Measurements from ENCODE around the gene CFAP57. TPM values are rescaled to one million over a fixed set of nuclear protein-coding genes. Genes with fewer than 3 reads are reported as not detected.
A peak's percentile ranks its signal among the peaks of the same experiment; 100 is the strongest.

Gene CFAP57
- total and polyA plus RNA-seq, 4 experiments from 2014 or later, result 0.07 TPM; not detected in 3

- no peak overlapping the region for H3K27ac Mint-ChIP-seq
- Histone ChIP-seq H3K36me3 (ENCODE audit: insufficient read depth, low read length) (no peaks in the 10 kb centered on the region), H3K4me3 (ENCODE audit: low read length in 2 of 2) (no peak overlapping the region), H3K27ac (ENCODE audit: low read depth, low read length) (no peak overlapping the region), H3K9me3 (ENCODE audit: control insufficient read depth in 1 of 2, low read length in 2 of 2) (no peaks in the 10 kb centered on the region), H3K4me1 (ENCODE audit: insufficient read depth, low read length) (no peaks in the 10 kb centered on the region), H3K27me3 (ENCODE audit: insufficient read depth, low read length) (no peaks in the 10 kb centered on the region)
- H3K4me3 Mint-ChIP-seq, result no peak overlapping the region
- no peak for DNase-seq
- H3K27me3 Mint-ChIP-seq, result peaks cover 2 to 11% of the 10 kb centered on the region in 2 donors
- intact Hi-C loops (cut with micrococcal nuclease), result no loop called here
- H3K36me3 Mint-ChIP-seq, result no peaks in the 10 kb centered on the region
- CTCF ChIA-PET (ENCODE audit: partially characterized antibody), result no interaction called here
- POLR2A ChIA-PET (ENCODE audit: partially characterized antibody), result no interaction called here
- no peaks in the 10 kb centered on the region for H3K9me3 Mint-ChIP-seq
- no peaks in the 10 kb centered on the region for H3K4me1 Mint-ChIP-seq
Measured at GRCh38 chr1:43235040-43235439, 62.9 kb downstream of the CFAP57 start.

- DNase-seq, result no peak
- Histone ChIP-seq H3K4me3 (ENCODE audit: low read length in 2 of 2) (no peak overlapping the region), H3K27ac (ENCODE audit: low read depth, low read length) (no peak overlapping the region), H3K27me3 (ENCODE audit: insufficient read depth, low read length) (no peaks in the 10 kb centered on the region), H3K36me3 (ENCODE audit: insufficient read depth, low read length) (no peaks in the 10 kb centered on the region), H3K9me3 (ENCODE audit: control insufficient read depth in 1 of 2, low read length in 2 of 2) (no peaks in the 10 kb centered on the region), H3K4me1 (ENCODE audit: insufficient read depth, low read length) (no peaks in the 10 kb centered on the region)
- Mint-ChIP-seq H3K27ac (no peak overlapping the region), H3K27me3 (peaks cover 2 to 14% of the 10 kb centered on the region in 2 donors), H3K36me3 (no peaks in the 10 kb centered on the region), H3K9me3 (peaks cover 0 to 3% (median 0%) of the 10 kb centered on the region in 8 donors), H3K4me3 (no peak overlapping the region), H3K4me1 (no peaks in the 10 kb centered on the region)
- POLR2A ChIA-PET (ENCODE audit: partially characterized antibody), result no interaction called here
- CTCF ChIA-PET (ENCODE audit: partially characterized antibody), result interaction anchor here (0.7 to 1.0 kb wide), 2 partner anchors 9 to 407 kb away, joined by 3 to 4 read pairs; no protein-coding TSS in a partner anchor
- intact Hi-C loops (cut with micrococcal nuclease), result no loop called here
Measured at GRCh38 chr1:43235451-43236121, 63.5 kb downstream of the CFAP57 start.

GRCh38 chr1:43237121-43237520, 65.0 kb downstream of the CFAP57 start:
- no peaks in the 10 kb centered on the region for H3K36me3 ChIP-seq (ENCODE audit: insufficient read depth, low read length)
- H3K36me3 Mint-ChIP-seq, result no peaks in the 10 kb centered on the region
- H3K27ac Mint-ChIP-seq, result no peak overlapping the region
- H3K27me3 ChIP-seq (ENCODE audit: insufficient read depth, low read length), result no peaks in the 10 kb centered on the region
- no peaks in the 10 kb centered on the region for H3K4me1 ChIP-seq (ENCODE audit: insufficient read depth, low read length)
- intact Hi-C loops (cut with micrococcal nuclease), result no loop called here
- no peak overlapping the region for H3K4me3 ChIP-seq (ENCODE audit: low read length in 2 of 2)
- ChIA-PET CTCF (ENCODE audit: partially characterized antibody) (interaction anchor here (0.9 to 1.0 kb wide), 2 partner anchors 10 to 178 kb away, joined by 3 to 6 read pairs; no protein-coding TSS in a partner anchor), POLR2A (ENCODE audit: partially characterized antibody) (no interaction called here)
- H3K27me3 Mint-ChIP-seq, result peaks cover 4 to 15% of the 10 kb centered on the region in 2 donors
- DNase-seq, result no peak
- no peak overlapping the region for H3K27ac ChIP-seq (ENCODE audit: low read depth, low read length)
- H3K4me1 Mint-ChIP-seq, result no peaks in the 10 kb centered on the region
- peaks cover 0 to 3% (median 0%) of the 10 kb centered on the region in 8 donors for H3K9me3 Mint-ChIP-seq
- no peaks in the 10 kb centered on the region for H3K9me3 ChIP-seq (ENCODE audit: control insufficient read depth in 1 of 2, low read length in 2 of 2)
- no peak overlapping the region for H3K4me3 Mint-ChIP-seq

GRCh38 chr1:43238085-43238484, 66.0 kb downstream of the CFAP57 start:
- Histone ChIP-seq H3K36me3 (ENCODE audit: insufficient read depth, low read length) (no peaks in the 10 kb centered on the region), H3K9me3 (ENCODE audit: control insufficient read depth in 1 of 2, low read length in 2 of 2) (no peaks in the 10 kb centered on the region), H3K4me1 (ENCODE audit: insufficient read depth, low read length) (no peaks in the 10 kb centered on the region), H3K27me3 (ENCODE audit: insufficient read depth, low read length) (no peaks in the 10 kb centered on the region), H3K27ac (ENCODE audit: low read depth, low read length) (no peak overlapping the region), H3K4me3 (ENCODE audit: low read length in 2 of 2) (no peak overlapping the region)
- peaks cover 5 to 15% of the 10 kb centered on the region in 2 donors for H3K27me3 Mint-ChIP-seq
- peaks cover 0 to 3% (median 0%) of the 10 kb centered on the region in 8 donors for H3K9me3 Mint-ChIP-seq
- intact Hi-C loops (cut with micrococcal nuclease), result no loop called here
- ChIA-PET CTCF (ENCODE audit: partially characterized antibody) (interaction anchor here (3.1 kb wide), 1 partner anchor 177 kb away, joined by 15 read pairs; no protein-coding TSS in a partner anchor), POLR2A (ENCODE audit: partially characterized antibody) (no interaction called here)
- no peak overlapping the region for H3K4me3 Mint-ChIP-seq
- H3K4me1 Mint-ChIP-seq, result no peaks in the 10 kb centered on the region
- H3K36me3 Mint-ChIP-seq, result no peaks in the 10 kb centered on the region
- DNase-seq, result peak in 2 of 5 donors; percentile 3 to 11
- H3K27ac Mint-ChIP-seq, result peak overlapping the region in 1 of 7 donors; percentile 37

GRCh38 chr1:43238991-43239469, 66.9 kb downstream of the CFAP57 start:
- Mint-ChIP-seq H3K4me1 (no peaks in the 10 kb centered on the region), H3K27ac (peak overlapping the region in 1 of 7 donors; percentile 23), H3K4me3 (no peak overlapping the region), H3K9me3 (peaks cover 0 to 3% (median 0%) of the 10 kb centered on the region in 8 donors), H3K27me3 (peaks cover 5 to 14% of the 10 kb centered on the region in 2 donors), H3K36me3 (no peaks in the 10 kb centered on the region)
- DNase-seq, result no peak
- H3K9me3 ChIP-seq (ENCODE audit: control insufficient read depth in 1 of 2, low read length in 2 of 2), result no peaks in the 10 kb centered on the region
- H3K36me3 ChIP-seq (ENCODE audit: insufficient read depth, low read length), result no peaks in the 10 kb centered on the region
- H3K4me3 ChIP-seq (ENCODE audit: low read length in 2 of 2), result no peak overlapping the region
- H3K27me3 ChIP-seq (ENCODE audit: insufficient read depth, low read length), result no peaks in the 10 kb centered on the region
- H3K4me1 ChIP-seq (ENCODE audit: insufficient read depth, low read length), result no peaks in the 10 kb centered on the region
- CTCF ChIA-PET (ENCODE audit: partially characterized antibody), result interaction anchor here (1.2 to 3.1 kb wide), 2 partner anchors 12 to 176 kb away, joined by 5 to 15 read pairs; no protein-coding TSS in a partner anchor
- intact Hi-C loops (cut with micrococcal nuclease), result no loop called here
- POLR2A ChIA-PET (ENCODE audit: partially characterized antibody), result no interaction called here
- H3K27ac ChIP-seq (ENCODE audit: low read depth, low read length), result no peak overlapping the region

- Mint-ChIP-seq H3K27ac (peak overlapping the region in 1 of 7 donors; percentile 57), H3K4me1 (no peaks in the 10 kb centered on the region), H3K9me3 (peaks cover 0 to 3% (median 0%) of the 10 kb centered on the region in 8 donors), H3K27me3 (peaks cover 5 to 14% of the 10 kb centered on the region in 2 donors), H3K4me3 (no peak overlapping the region), H3K36me3 (no peaks in the 10 kb centered on the region)
- H3K4me3 ChIP-seq (ENCODE audit: low read length in 2 of 2), result no peak overlapping the region
- H3K27me3 ChIP-seq (ENCODE audit: insufficient read depth, low read length), result no peaks in the 10 kb centered on the region
- H3K36me3 ChIP-seq (ENCODE audit: insufficient read depth, low read length), result no peaks in the 10 kb centered on the region
- no peak for DNase-seq
- intact Hi-C loops (cut with micrococcal nuclease), result no loop called here
- H3K4me1 ChIP-seq (ENCODE audit: insufficient read depth, low read length), result no peaks in the 10 kb centered on the region
- no peaks in the 10 kb centered on the region for H3K9me3 ChIP-seq (ENCODE audit: control insufficient read depth in 1 of 2, low read length in 2 of 2)
- no peak overlapping the region for H3K27ac ChIP-seq (ENCODE audit: low read depth, low read length)
- ChIA-PET POLR2A (ENCODE audit: partially characterized antibody) (no interaction called here), CTCF (ENCODE audit: partially characterized antibody) (interaction anchor here (1.2 to 3.1 kb wide), 2 partner anchors 12 to 175 kb away, joined by 5 to 15 read pairs; no protein-coding TSS in a partner anchor)
Measured at GRCh38 chr1:43239484-43239883, 67.4 kb downstream of the CFAP57 start.

GRCh38 chr1:43241413-43241836, 69.3 kb downstream of the CFAP57 start:
- no peak for DNase-seq
- Mint-ChIP-seq H3K9me3 (peaks cover 0 to 3% (median 0%) of the 10 kb centered on the region in 8 donors), H3K36me3 (no peaks in the 10 kb centered on the region), H3K4me1 (no peaks in the 10 kb centered on the region), H3K4me3 (no peak overlapping the region), H3K27ac (no peak overlapping the region), H3K27me3 (peaks cover 6 to 8% of the 10 kb centered on the region in 2 donors)
- H3K27ac ChIP-seq (ENCODE audit: low read depth, low read length), result no peak overlapping the region
- no peaks in the 10 kb centered on the region for H3K27me3 ChIP-seq (ENCODE audit: insufficient read depth, low read length)
- H3K4me3 ChIP-seq (ENCODE audit: low read length in 2 of 2), result no peak overlapping the region
- no peaks in the 10 kb centered on the region for H3K4me1 ChIP-seq (ENCODE audit: insufficient read depth, low read length)
- H3K36me3 ChIP-seq (ENCODE audit: insufficient read depth, low read length), result no peaks in the 10 kb centered on the region
- POLR2A ChIA-PET (ENCODE audit: partially characterized antibody), result no interaction called here
- intact Hi-C loops (cut with micrococcal nuclease), result no loop called here
- no peaks in the 10 kb centered on the region for H3K9me3 ChIP-seq (ENCODE audit: control insufficient read depth in 1 of 2, low read length in 2 of 2)
- CTCF ChIA-PET (ENCODE audit: partially characterized antibody), result no interaction called here

All from CD4-positive, alpha-beta memory T cell (primary cell).